H9 (cell line): ENCODE results near the gene COPS9. TPM values are rescaled to one million over a fixed set of nuclear protein-coding genes. Genes with fewer than 3 reads are reported as not detected.

Source experiments
- DNase-seq: peaks from one replicate; pipeline ENCODE4 v3.0.0-alpha.2; 2017
- H2AFZ ChIP-seq: one replicate; pipeline ENCODE4 v1.6.1; 2013; ENCODE audit warnings: mild to moderate bottlenecking, low read length, control low read depth, moderate library complexity
- H2AK5ac ChIP-seq: 2 replicates; pipeline ENCODE4 v1.6.1; 2013; ENCODE audit warnings: low read length, control low read depth, mixed read lengths; ENCODE audit not compliant: insufficient read length
- H2BK120ac ChIP-seq: one replicate; pipeline ENCODE4 v1.6.1; 2013; ENCODE audit warnings: low read depth, mild to moderate bottlenecking, low read length, control low read depth, inconsistent platforms; ENCODE audit not compliant: poor library complexity, severe bottlenecking
- H2BK12ac ChIP-seq: 2 replicates; pipeline ENCODE4 v1.6.1; 2013; ENCODE audit warnings: low read length, control low read depth, mixed read lengths, low read depth; ENCODE audit not compliant: insufficient read length
- H2BK15ac ChIP-seq: 2 replicates; pipeline ENCODE4 v1.6.1; 2013; ENCODE audit warnings: low read depth, low read length, control low read depth
- H2BK20ac ChIP-seq: one replicate; pipeline ENCODE4 v1.6.1; 2013; ENCODE audit warnings: low read depth, mild to moderate bottlenecking, low read length, control low read depth, inconsistent platforms; ENCODE audit not compliant: poor library complexity, severe bottlenecking
- H2BK5ac ChIP-seq: 2 replicates; pipeline ENCODE4 v1.6.1; 2013; ENCODE audit warnings: low read length, control low read depth, mixed read lengths; ENCODE audit not compliant: insufficient read length
- H3K14ac ChIP-seq: 2 replicates; pipeline ENCODE4 v1.6.1; 2013; ENCODE audit warnings: low read length, control low read depth; ENCODE audit not compliant: insufficient read depth
- H3K18ac ChIP-seq: 2 replicates; pipeline ENCODE4 v1.6.1; 2013; ENCODE audit warnings: low read depth, mild to moderate bottlenecking, mixed read lengths, low read length, control low read depth; ENCODE audit not compliant: insufficient read length
- H3K23ac ChIP-seq: 2 replicates; pipeline ENCODE4 v1.6.1; 2013; ENCODE audit warnings: low read length, control low read depth, mixed read lengths, low read depth; ENCODE audit not compliant: insufficient read length
- H3K23me2 ChIP-seq: 2 replicates; pipeline ENCODE4 v1.6.1; 2013; ENCODE audit warnings: low read depth, mild to moderate bottlenecking, mixed read lengths, low read length, control low read depth; ENCODE audit not compliant: insufficient read length, poor library complexity, severe bottlenecking
- H3K27ac ChIP-seq: 2 replicates; pipeline ENCODE4 v1.5.1; 2013; ENCODE audit warnings: low read length, control low read depth, mixed read lengths, low read depth; ENCODE audit not compliant: insufficient read length
- H3K27me3 ChIP-seq: 2 replicates; pipeline ENCODE4 v1.6.1; 2013; ENCODE audit warnings: low read length, control low read depth, inconsistent platforms; ENCODE audit not compliant: insufficient read depth
- H3K4ac ChIP-seq: 2 replicates; pipeline ENCODE4 v1.6.1; 2013; ENCODE audit warnings: low read depth, mild to moderate bottlenecking, control low read depth, inconsistent platforms, low read length, moderate library complexity
- H3K4me1 ChIP-seq: 2 replicates; pipeline ENCODE4 v1.6.1; 2013; ENCODE audit warnings: low read length, control low read depth, inconsistent platforms; ENCODE audit not compliant: insufficient read depth
- H3K4me2 ChIP-seq: 2 replicates; pipeline ENCODE4 v1.6.1; 2013; ENCODE audit warnings: low read length, control low read depth, mixed read lengths; ENCODE audit not compliant: insufficient read length, insufficient read depth
- H3K56ac ChIP-seq: 2 replicates; pipeline ENCODE4 v1.6.1; 2013; ENCODE audit warnings: low read depth, mild to moderate bottlenecking, mixed read lengths, low read length, control low read depth; ENCODE audit not compliant: insufficient read length
- H3K79me1 ChIP-seq: 2 replicates; pipeline ENCODE4 v1.6.1; 2013; ENCODE audit warnings: low read depth, mild to moderate bottlenecking, moderate library complexity, low read length, control low read depth, inconsistent platforms; ENCODE audit not compliant: insufficient read depth, poor library complexity, severe bottlenecking
- H3K79me2 ChIP-seq: 2 replicates; pipeline ENCODE4 v1.6.1; 2013; ENCODE audit warnings: low read length, control low read depth, inconsistent platforms; ENCODE audit not compliant: insufficient read depth
- H3K9ac ChIP-seq: 2 replicates; pipeline ENCODE4 v1.6.1; 2013; ENCODE audit warnings: low read length, control low read depth, mixed read lengths; ENCODE audit not compliant: insufficient read length; ENCODE audit errors: extremely low read depth
- H3K9me3 ChIP-seq: one replicate; pipeline ENCODE4 v1.6.1; 2013; ENCODE audit warnings: low read depth, low read length, inconsistent platforms; ENCODE audit not compliant: control insufficient read depth
- H3T11ph ChIP-seq: one replicate; pipeline ENCODE4 v1.6.1; 2013; ENCODE audit warnings: mild to moderate bottlenecking, low read length, control low read depth, inconsistent platforms
- H4K20me1 ChIP-seq: one replicate; pipeline ENCODE4 v1.6.1; 2013; ENCODE audit not compliant: control insufficient read depth, insufficient read length, insufficient read depth
- H4K5ac ChIP-seq: 2 replicates; pipeline ENCODE4 v1.6.1; 2013; ENCODE audit warnings: low read depth, mild to moderate bottlenecking, mixed read lengths, low read length, control low read depth; ENCODE audit not compliant: insufficient read length
- H4K8ac ChIP-seq: replicated peaks from 2 replicates; pipeline ENCODE4 v1.6.1; 2013; ENCODE audit warnings: low read length, control low read depth, mixed read lengths, low read depth; ENCODE audit not compliant: insufficient read length
- H4K91ac ChIP-seq: 2 replicates; pipeline ENCODE4 v1.6.1; 2013; ENCODE audit warnings: low read depth, mild to moderate bottlenecking, moderate library complexity, mixed read lengths, low read length, control low read depth; ENCODE audit not compliant: insufficient read length
- H3K27ac Mint-ChIP-seq, 3 experiments: 2 replicates in 2 of 3; 3 replicates in 1 of 3; pipeline ENCODE4 v1.8.0; 2020 to 2021; ENCODE audit warnings: mixed read lengths in 3 of 3, mild to moderate bottlenecking in 1 of 3, moderate library complexity in 1 of 3
- H3K27me3 Mint-ChIP-seq: 2 replicates; pipeline ENCODE4 v1.8.0; 2021; ENCODE audit warnings: low read depth, mild to moderate bottlenecking, moderate library complexity, mixed read lengths
- H3K36me3 Mint-ChIP-seq, 3 experiments: 2 replicates in 2 of 3; 3 replicates in 1 of 3; pipeline ENCODE4 v1.8.0; 2020 to 2021; ENCODE audit warnings: low read depth in 3 of 3, mixed read lengths in 3 of 3; ENCODE audit not compliant: insufficient read depth in 1 of 3
- H3K4me1 Mint-ChIP-seq, 2 experiments: 2 replicates each; pipeline ENCODE4 v1.8.0; 2020; ENCODE audit warnings: mixed read lengths in 2 of 2
- H3K4me3 Mint-ChIP-seq, 2 experiments: 2 replicates in 1 of 2; 3 replicates in 1 of 2; pipeline ENCODE4 v1.8.0; 2020 to 2021; ENCODE audit warnings: mild to moderate bottlenecking in 2 of 2, mixed read lengths in 2 of 2, moderate library complexity in 1 of 2
- H3K9me3 Mint-ChIP-seq, 2 experiments: 2 replicates in 1 of 2; 3 replicates in 1 of 2; pipeline ENCODE4 v1.8.0; 2020; ENCODE audit warnings: mild to moderate bottlenecking in 2 of 2, mixed read lengths in 2 of 2, moderate library complexity in 1 of 2
- WGBS: extraction: QIAGEN DNeasy Blood & Tissue Kit; methylation state at CpG from one replicate; pipeline ENCODE4 v1.1.7; 2013; ENCODE audit warnings: missing lambda C conversion rate, low lambda C conversion rate, mixed read lengths; ENCODE audit not compliant: insufficient read length; ENCODE audit errors: extremely low coverage; 5-methylcytosine and 5-hydroxymethylcytosine counted together
- total RNA-seq: library from RNA; stranded (reverse); gene quantifications from 2 replicates; pipeline ENCODE4 v1.2.1, GENCODE V29; 2021
- TF ChIP-seq, protein P1 (sequence below): fragments of 200-600 bp; sonication (generic); conservative IDR thresholded peaks from 3 replicates; pipeline ENCODE4 v1.8.0; 2021; ENCODE audit warnings: antibody characterized with exemption, mild to moderate bottlenecking

Gene COPS9
- total RNA-seq, 1 experiment from 2014 or later: 142 TPM

DNA sequence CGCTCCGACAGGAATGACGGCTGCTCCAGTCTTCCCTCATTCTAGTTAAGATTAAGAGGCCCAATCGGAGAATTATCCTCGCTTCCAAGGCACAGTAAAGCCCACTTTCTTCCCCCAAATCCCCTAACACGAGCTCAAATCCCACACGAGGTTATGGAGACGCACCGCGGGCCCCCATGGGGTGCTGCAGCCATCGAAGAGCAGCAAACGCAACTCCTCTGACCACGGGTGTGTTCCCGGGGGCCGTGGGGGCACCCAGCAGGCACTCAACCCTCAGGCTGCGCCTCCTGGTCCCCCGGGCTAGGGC lies 446 bp downstream of the COPS9 start:
- Mint-ChIP-seq H3K4me3 (peak overlapping the region; percentile 95 to 98), H3K36me3 (peaks cover 18 to 34% (median 33%) of the 10 kb centered on the region in 3 experiments), H3K9me3 (no peaks in the 10 kb centered on the region), H3K27me3 (peaks cover 18% of the 10 kb centered on the region), H3K4me1 (peaks cover 22 to 33% of the 10 kb centered on the region in 2 experiments), H3K27ac (peak overlapping the region in 2 of 3 experiments; percentile 25 to 92; a peak in 3 of 7 replicates)
- no peaks in the 10 kb centered on the region; the same call in 1 of the 2 replicates for H3K4me1 ChIP-seq
- no peak overlapping the region for H2AK5ac ChIP-seq
- no peak overlapping the region for H2BK20ac ChIP-seq
- no peaks in the 10 kb centered on the region for H4K20me1 ChIP-seq
- H3K9ac ChIP-seq: peak overlapping the region; percentile 60
- TF ChIP-seq, protein P1, sequence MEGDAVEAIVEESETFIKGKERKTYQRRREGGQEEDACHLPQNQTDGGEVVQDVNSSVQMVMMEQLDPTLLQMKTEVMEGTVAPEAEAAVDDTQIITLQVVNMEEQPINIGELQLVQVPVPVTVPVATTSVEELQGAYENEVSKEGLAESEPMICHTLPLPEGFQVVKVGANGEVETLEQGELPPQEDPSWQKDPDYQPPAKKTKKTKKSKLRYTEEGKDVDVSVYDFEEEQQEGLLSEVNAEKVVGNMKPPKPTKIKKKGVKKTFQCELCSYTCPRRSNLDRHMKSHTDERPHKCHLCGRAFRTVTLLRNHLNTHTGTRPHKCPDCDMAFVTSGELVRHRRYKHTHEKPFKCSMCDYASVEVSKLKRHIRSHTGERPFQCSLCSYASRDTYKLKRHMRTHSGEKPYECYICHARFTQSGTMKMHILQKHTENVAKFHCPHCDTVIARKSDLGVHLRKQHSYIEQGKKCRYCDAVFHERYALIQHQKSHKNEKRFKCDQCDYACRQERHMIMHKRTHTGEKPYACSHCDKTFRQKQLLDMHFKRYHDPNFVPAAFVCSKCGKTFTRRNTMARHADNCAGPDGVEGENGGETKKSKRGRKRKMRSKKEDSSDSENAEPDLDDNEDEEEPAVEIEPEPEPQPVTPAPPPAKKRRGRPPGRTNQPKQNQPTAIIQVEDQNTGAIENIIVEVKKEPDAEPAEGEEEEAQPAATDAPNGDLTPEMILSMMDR: no peak
- no peak overlapping the region for H3K56ac ChIP-seq
- H2BK15ac ChIP-seq: no peak overlapping the region
- H3K14ac ChIP-seq: peak overlapping the region; percentile 74; the same call in 1 of the 2 replicates
- peaks cover 13% of the 10 kb centered on the region; the same call in 1 of the 2 replicates for H3K79me2 ChIP-seq
- no peak overlapping the region for H3K23ac ChIP-seq
- no peak overlapping the region for H3T11ph ChIP-seq
- no peak overlapping the region for H3K4ac ChIP-seq
- H3K27ac ChIP-seq: no peak overlapping the region
- WGBS: no CpG with 5 or more reads among the region's 17 CpGs
- no peak overlapping the region for H2AFZ ChIP-seq
- no peaks in the 10 kb centered on the region for H3K9me3 ChIP-seq
- H4K8ac ChIP-seq: no peak overlapping the region
- no peak overlapping the region for H4K5ac ChIP-seq
- peaks cover 7% of the 10 kb centered on the region for H3K23me2 ChIP-seq
- no peak for DNase-seq
- H2BK5ac ChIP-seq: no peak overlapping the region
- no peaks in the 10 kb centered on the region; the same call in 1 of the 2 replicates for H3K27me3 ChIP-seq
- H4K91ac ChIP-seq: no peak overlapping the region
- no peak overlapping the region for H2BK12ac ChIP-seq
- H3K79me1 ChIP-seq: no peaks in the 10 kb centered on the region
- no peak overlapping the region for H2BK120ac ChIP-seq
- H3K18ac ChIP-seq: no peak overlapping the region
- H3K4me2 ChIP-seq: peak overlapping the region; percentile 92
